K562 (cell line): ENCODE data around the gene C1QBP. TPM values are rescaled to one million over a fixed set of nuclear protein-coding genes. Genes with fewer than 3 reads are reported as not detected.

Source experiments
- ATAC-seq: fragments of 200-7000 bp; cut with Tn5 transposase; 3 replicates; pipeline ENCODE4 v1.9.1; 2020; ENCODE audit warnings: moderate library complexity
- BruUV-seq: library from RNA; stranded (reverse); fragments of 400-500 nt; replicated peaks from 2 replicates; lab custom pipeline; 2021; lab: Mats Ljungman, UMichigan
- CTCF ChIA-PET: fragments of 300-600 bp; formaldehyde crosslinking; extraction: SDS; loops from one replicate; lab custom pipeline; 2021; ENCODE audit warnings: low intra/inter-chr PET ratio; lab: Yijun Ruan, JAX
- POLR2A ChIA-PET: fragments of 300-600, 350-650 bp; sonication (Branson Sonifier 250); formaldehyde crosslinking; extraction: SDS; loops from one replicate; lab custom pipeline; 2021; ENCODE audit warnings: antibody characterized with exemption, inconsistent platforms; lab: Yijun Ruan, JAX
- DNase-seq, 4 experiments: peaks; one replicate each; pipeline versions ENCODE4 v3.0.0 to v3.0.0-alpha.2; 2011 to 2018; ENCODE audit warnings: low spot score in 3 of 4, mixed read lengths in 3 of 4; ENCODE audit errors: extremely low read depth in 1 of 4
- FAIRE-seq: peaks from 2 replicates; lab custom pipeline; 2011; peaks lifted over from hg19 to GRCh38; lab: Jason Lieb, UNC
- H2AFZ ChIP-seq: 2 replicates; pipeline ENCODE4 v1.6.0; 2011; ENCODE audit warnings: low read depth, low read length, control low read depth, inconsistent platforms
- H3K27ac ChIP-seq: fragments of 200-600 bp; 3 replicates; pipeline ENCODE4 v1.8.0; 2011; ENCODE audit warnings: low read depth, mild to moderate bottlenecking, control low read depth, inconsistent platforms, low read length, moderate library complexity, mixed read lengths; ENCODE audit errors: extremely low read depth
- H3K27me3 ChIP-seq, 2 experiments: fragments of 300-600 bp in 1 of 2; 2 replicates in 1 of 2; 3 replicates in 1 of 2; pipeline versions ENCODE4 v1.6.0 to v1.8.0; 2011; ENCODE audit warnings: inconsistent platforms in 2 of 2, low read length in 2 of 2, mild to moderate bottlenecking in 1 of 2, mixed read lengths in 1 of 2, moderate library complexity in 1 of 2; ENCODE audit not compliant: control insufficient read depth in 2 of 2, insufficient read depth in 2 of 2
- H3K36me3 ChIP-seq: fragments of 300-600 bp; 3 replicates; pipeline ENCODE4 v1.8.0; 2011; ENCODE audit warnings: mild to moderate bottlenecking, low read length, inconsistent platforms; ENCODE audit not compliant: control insufficient read depth, insufficient read depth
- H3K4me1 ChIP-seq, 2 experiments: fragments of 200-600 bp in 1 of 2; replicated peaks in 1 of 2; 2 replicates in 1 of 2; 3 replicates in 1 of 2; pipeline versions ENCODE4 v1.5.1 to v1.8.0; 2011; ENCODE audit warnings: inconsistent platforms in 2 of 2, low read length in 2 of 2, mild to moderate bottlenecking in 1 of 2, mixed read lengths in 1 of 2, moderate library complexity in 1 of 2; ENCODE audit not compliant: control insufficient read depth in 2 of 2, insufficient read depth in 2 of 2
- H3K4me2 ChIP-seq: 2 replicates; pipeline ENCODE4 v1.6.1; 2011; ENCODE audit warnings: low read length, control low read depth, inconsistent platforms, mixed read lengths; ENCODE audit not compliant: insufficient read depth
- H3K4me3 ChIP-seq: fragments of 200-600 bp; sonication (generic), shearing (Covaris generic); 2 replicates; pipeline ENCODE4 v1.5.1; 2016; ENCODE audit warnings: control low read depth, inconsistent platforms
- H3K79me2 ChIP-seq: fragments of 200-600 bp; 3 replicates; pipeline ENCODE4 v1.8.0; 2011; ENCODE audit warnings: low read length, inconsistent platforms; ENCODE audit not compliant: control insufficient read depth, insufficient read depth
- H3K9ac ChIP-seq, 2 experiments: 2 replicates each; pipeline versions ENCODE4 v1.6.0 to v1.6.1; 2011; ENCODE audit warnings: low read depth in 2 of 2, low read length in 2 of 2, control low read depth in 1 of 2, inconsistent platforms in 1 of 2, mild to moderate bottlenecking in 1 of 2, mixed read lengths in 1 of 2; ENCODE audit not compliant: insufficient read depth in 1 of 2
- H3K9me1 ChIP-seq: one replicate; pipeline ENCODE4 v1.6.0; 2011; ENCODE audit warnings: inconsistent platforms, mild to moderate bottlenecking, low read length, moderate library complexity; ENCODE audit not compliant: control insufficient read depth, insufficient read depth
- H3K9me3 ChIP-seq: replicated peaks from 2 replicates; pipeline ENCODE4 v1.5.1; 2011; ENCODE audit warnings: low read depth, low read length, inconsistent platforms; ENCODE audit not compliant: control insufficient read depth, insufficient read depth
- H4K20me1 ChIP-seq: replicated peaks from 2 replicates; pipeline ENCODE4 v1.6.1; 2011; ENCODE audit warnings: low read length, inconsistent platforms, mixed read lengths; ENCODE audit not compliant: control insufficient read depth, insufficient read depth
- ELF4 ChIP-seq: fragments of 450-650 bp; formaldehyde crosslinking; IDR thresholded peaks from 2 replicates; pipeline ENCODE4 v1.4.0; 2022; ENCODE audit warnings: missing genetic modification characterization
- HNRNPL ChIP-seq: fragments of 200-400 bp; formaldehyde crosslinking; IDR thresholded peaks from 2 replicates; pipeline ENCODE4 v1.6.1; 2017; ENCODE audit warnings: low read depth, mild to moderate bottlenecking, low read length
- MEF2D ChIP-seq: conservative IDR thresholded peaks from 2 replicates; pipeline ENCODE4 v1.6.1; 2016; ENCODE audit warnings: low read depth, missing genetic modification characterization, missing compliant biosample characterization
- PHF20 ChIP-seq: fragments of 450-650 bp; IDR thresholded peaks from 2 replicates; pipeline ENCODE4 v1.6.1; 2018; ENCODE audit not compliant: partially characterized antibody
- SMAD2 ChIP-seq: fragments of 150-350 bp; IDR thresholded peaks from 2 replicates; pipeline ENCODE4 v1.6.1; 2014; ENCODE audit warnings: low read depth, mild to moderate bottlenecking, low read length
- TBP ChIP-seq: optimal IDR thresholded peaks from 2 replicates; pipeline ENCODE3; 2011; ENCODE audit warnings: low read depth, low read length, improper control_type of control experiment
- ZNF133 ChIP-seq: fragments of 250-450 bp; sonication (Bioruptor Pico); IDR thresholded peaks from 2 replicates; pipeline ENCODE4 v1.4.0; 2020; ENCODE audit warnings: mild to moderate bottlenecking
- WGBS: fragments of 100-300 bp; shearing (Covaris generic); methylation state at CpG from one replicate; pipeline ENCODE4 v1.1.6; 2016; ENCODE audit warnings: low coverage, mixed read lengths; ENCODE audit not compliant: insufficient coverage; ENCODE audit errors: missing lambda C conversion rate; 5-methylcytosine and 5-hydroxymethylcytosine counted together
- in situ Hi-C: fragments of 300-500 bp; cut with MboI; formaldehyde crosslinking; loops from 4 replicates; pipeline ENCODE4 v1.15.0; 2018; ENCODE audit warnings: inconsistent platforms, mixed read lengths
- intact Hi-C: fragments of 100-400 bp; cut with micrococcal nuclease; formaldehyde crosslinking; loops from 2 replicates; pipeline ENCODE4 v1.14.2; 2022
- polyA plus RNA-seq, 8 experiments: library from polyadenylated mRNA; depleted of rRNA in 4 of 8; stranded (reverse) in 5 of 8; unstranded in 3 of 8; fragments of >200 nt; fragmentation: Nextera tagmentation in 2 of 8; fragmentation: Illumina TruSeq in 1 of 8; extraction: Ambion mirVana in 2 of 8; extraction: Trizol in 1 of 8; gene quantifications; 2 replicates each; pipeline versions ENCODE4 v1.2.1 to v1.2.3, GENCODE V29; 2011 to 2014; ENCODE audit warnings: inconsistent platforms in 1 of 8, missing spikeins in 1 of 8
- total RNA-seq, 7 experiments: library from RNA; depleted of rRNA in 6 of 7; stranded (reverse); fragments of >200 nt in 6 of 7; fragmentation: Illumina TruSeq in 2 of 7; extraction: Trizol in 2 of 7; gene quantifications; 2 replicates each; pipeline versions ENCODE4 v1.2.1 to v1.2.3, GENCODE V29; 2011 to 2021; ENCODE audit warnings: low replicate concordance in 1 of 7
- TF ChIP-seq, protein P1 (sequence below), 2 experiments: fragments of 450-650 bp; conservative IDR thresholded peaks; 2 replicates each; pipeline ENCODE4 v1.6.1; 2017; ENCODE audit warnings: mild to moderate bottlenecking in 2 of 2, moderate library complexity in 2 of 2

The C1QBP gene
- total and polyA plus RNA-seq, 9 of the 15 experiments (the other 6 are each of a cell fraction or from before 2014, with no cell fraction given), result 90.7 to 665 (median 414) TPM

GRCh38 chr17:5485270-5486205, 46.6 kb upstream of the C1QBP start, which contains the start of gene DERL2 (continued):
- TF ChIP-seq ELF4 (no peak), TBP (peak; percentile 55), HNRNPL (no peak), PHF20 (peak; percentile 75)
- TF ChIP-seq, protein P1, sequence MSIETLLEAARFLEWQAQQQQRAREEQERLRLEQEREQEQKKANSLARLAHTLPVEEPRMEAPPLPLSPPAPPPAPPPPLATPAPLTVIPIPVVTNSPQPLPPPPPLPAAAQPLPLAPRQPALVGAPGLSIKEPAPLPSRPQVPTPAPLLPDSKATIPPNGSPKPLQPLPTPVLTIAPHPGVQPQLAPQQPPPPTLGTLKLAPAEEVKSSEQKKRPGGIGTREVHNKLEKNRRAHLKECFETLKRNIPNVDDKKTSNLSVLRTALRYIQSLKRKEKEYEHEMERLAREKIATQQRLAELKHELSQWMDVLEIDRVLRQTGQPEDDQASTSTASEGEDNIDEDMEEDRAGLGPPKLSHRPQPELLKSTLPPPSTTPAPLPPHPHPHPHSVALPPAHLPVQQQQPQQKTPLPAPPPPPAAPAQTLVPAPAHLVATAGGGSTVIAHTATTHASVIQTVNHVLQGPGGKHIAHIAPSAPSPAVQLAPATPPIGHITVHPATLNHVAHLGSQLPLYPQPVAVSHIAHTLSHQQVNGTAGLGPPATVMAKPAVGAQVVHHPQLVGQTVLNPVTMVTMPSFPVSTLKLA (conservative IDR thresholded peaks at IDR 0.05), result 0 out of 4 replicates have a peak, but pooled peaks of 1 of the 2 experiments have one; percentile 1

DNA sequence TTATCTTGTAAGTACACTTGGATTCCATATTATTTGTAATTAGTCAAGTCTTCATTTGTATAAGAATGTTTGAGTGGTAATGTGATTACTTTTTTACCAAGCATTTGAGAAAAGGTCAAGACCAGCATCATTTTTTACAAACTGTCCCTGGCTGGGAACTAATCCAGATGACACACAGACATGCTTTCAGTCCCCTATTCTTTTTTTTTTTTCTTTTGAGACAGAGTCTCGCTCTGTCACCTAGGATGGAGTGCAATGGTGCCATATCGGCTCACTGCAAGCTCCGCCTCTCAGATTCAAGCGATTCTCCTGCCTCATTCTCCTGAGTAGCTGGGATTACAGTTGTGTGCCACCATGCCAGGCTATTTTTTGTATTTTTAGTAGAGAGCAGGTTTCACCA, 42.5 kb upstream of the C1QBP start:
- H4K20me1 ChIP-seq, result no peaks in the 10 kb centered on the region; the same call in 1 of the 2 replicates
- no peaks in the 10 kb centered on the region for H3K9me3 ChIP-seq
- POLR2A ChIA-PET, result no interaction called here
- H2AFZ ChIP-seq, result no peak overlapping the region
- H3K4me2 ChIP-seq, result no peak overlapping the region
- BruUV-seq, result no TSS peak
- no peak for FAIRE-seq
- TF ChIP-seq SMAD2 (no peak), MEF2D (no peak), ZNF133 (CRISPR knock-in tag) (no peak)
- H3K27ac ChIP-seq, result no peak overlapping the region
- WGBS, result 100% methylated on average over 2 of the region's 4 CpGs
- no peaks in the 10 kb centered on the region for H3K9me1 ChIP-seq
- peaks cover 23% of the 10 kb centered on the region for H3K79me2 ChIP-seq
- no peak overlapping the region for H3K4me3 ChIP-seq
- CTCF ChIA-PET, result no interaction called here
- no peak for DNase-seq
- H3K9ac ChIP-seq, result no peak overlapping the region
- H3K27me3 ChIP-seq, result no peaks in the 10 kb centered on the region
- intact Hi-C loops, result no loop called here
- in situ Hi-C loops, result no loop called here
- H3K4me1 ChIP-seq, result peaks cover 1 to 8% of the 10 kb centered on the region in 2 experiments; a peak in 2 of 5 replicates
- H3K36me3 ChIP-seq, result peaks cover 80% of the 10 kb centered on the region
- ATAC-seq, result no peak
